ENCODE results near the gene C16orf90.

C16orf90 gene

DNA sequence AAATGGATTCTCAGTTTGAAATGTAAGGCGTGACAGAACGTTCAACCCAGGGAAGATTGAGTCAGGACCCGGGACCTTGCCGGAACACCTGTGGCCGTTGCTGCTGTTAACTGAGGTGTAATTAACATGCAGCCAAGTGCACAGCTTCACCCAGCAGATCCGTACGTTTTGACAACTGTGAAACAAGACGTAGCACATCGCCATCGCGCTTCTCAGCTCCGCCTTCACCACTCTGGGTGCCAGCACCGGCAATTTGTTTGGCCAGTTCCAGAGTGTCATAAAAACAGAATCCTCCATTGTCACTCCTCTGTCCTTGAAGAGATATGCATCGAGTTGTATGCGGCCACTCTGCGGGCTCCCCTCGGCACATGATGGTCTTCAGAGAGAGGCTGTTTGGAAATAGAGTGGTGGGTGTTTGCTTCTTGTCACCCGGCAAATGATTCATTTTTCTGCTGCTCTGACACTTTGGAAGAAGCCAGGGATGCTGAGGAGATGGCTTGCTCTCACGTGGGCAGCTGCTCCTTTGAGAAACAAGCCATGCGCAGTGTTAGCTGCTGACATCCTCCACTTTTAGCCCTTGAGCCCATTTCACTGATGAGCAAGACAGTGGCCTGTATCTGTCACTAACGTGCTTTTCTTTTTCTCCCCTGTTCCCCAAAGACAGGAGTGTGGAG is 29.2 kb downstream of the C16orf90 start:
- Mint-ChIP-seq H3K27me3 (no peaks in the 10 kb centered on the region), H3K9me3 (no peaks in the 10 kb centered on the region), H3K4me1 (peaks cover 52% of the 10 kb centered on the region), H3K4me3 (no peak overlapping the region), H3K36me3 (ENCODE audit: insufficient read depth) (peaks cover 15% of the 10 kb centered on the region), H3K27ac (ENCODE audit: low read depth) (peak overlapping the region; percentile 42)
- ATAC-seq (replicated peaks; ENCODE audit: extremely low read depth, poor library complexity, severe bottlenecking), result no peak
- DNase-seq (ENCODE audit: low spot score in 2 of 2), result no peak

DNA sequence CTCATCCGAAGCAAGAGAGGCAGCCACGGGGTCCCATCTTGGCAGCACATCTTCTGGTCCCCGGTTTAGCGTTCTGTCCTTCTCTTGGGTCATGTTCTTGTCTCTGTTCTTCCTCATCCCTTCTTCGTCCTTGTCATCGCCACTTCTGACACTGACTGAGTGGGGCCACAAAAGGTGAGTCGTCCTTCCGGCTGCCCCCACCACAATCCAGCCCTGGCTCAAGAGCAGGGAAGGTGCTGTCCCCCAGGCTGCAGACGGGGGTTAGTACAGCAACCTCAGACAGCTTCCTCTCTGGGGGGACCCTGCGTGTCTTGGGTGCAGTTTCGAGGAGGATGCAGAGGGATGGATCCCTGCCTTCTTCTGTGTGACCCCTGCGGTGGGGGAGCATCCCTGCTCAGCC is 30.0 kb downstream of the C16orf90 start:
- H3K27ac Mint-ChIP-seq (ENCODE audit: low read depth), result no peak overlapping the region
- peaks cover 14% of the 10 kb centered on the region for H3K36me3 Mint-ChIP-seq (ENCODE audit: insufficient read depth)
- no peak for DNase-seq (ENCODE audit: low spot score in 2 of 2)

DNA sequence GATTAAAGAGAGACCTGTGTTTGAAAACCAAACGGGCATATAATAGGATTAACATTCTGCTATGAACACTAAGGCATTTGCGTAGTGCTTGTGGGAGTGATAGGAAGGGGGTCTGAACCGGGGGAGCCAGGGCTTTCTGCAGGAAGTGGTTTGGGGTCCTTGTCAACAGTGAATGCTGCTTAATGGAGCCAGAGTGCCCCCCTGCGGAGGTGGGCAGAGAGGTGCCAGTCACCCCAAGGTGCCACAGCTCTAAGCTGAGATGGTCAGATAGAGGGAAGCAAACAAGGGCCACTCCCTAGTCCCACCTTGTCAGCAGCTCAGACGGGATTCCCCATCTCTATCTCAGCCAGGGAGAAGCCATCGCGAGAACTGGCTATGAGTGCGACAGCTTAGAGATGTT is 34.1 kb downstream of the C16orf90 start:
- DNase-seq (ENCODE audit: low spot score in 2 of 2) (peak in 1 of 2 donors; percentile 41), ATAC-seq (replicated peaks; ENCODE audit: extremely low read depth, poor library complexity, severe bottlenecking) (peak; percentile 5)
- H3K4me3 Mint-ChIP-seq, result peak overlapping the region; percentile 11
- peak overlapping the region; percentile 64 for H3K27ac Mint-ChIP-seq (ENCODE audit: low read depth)
- no peaks in the 10 kb centered on the region for H3K9me3 Mint-ChIP-seq
- H3K36me3 Mint-ChIP-seq (ENCODE audit: insufficient read depth), result peaks cover 21% of the 10 kb centered on the region
- H3K4me1 Mint-ChIP-seq, result peaks cover 44% of the 10 kb centered on the region
- no peaks in the 10 kb centered on the region for H3K27me3 Mint-ChIP-seq

More for the DNA sequence above, 30.0 kb downstream of the C16orf90 start:
- H3K27me3 Mint-ChIP-seq, result no peaks in the 10 kb centered on the region
- ATAC-seq (replicated peaks; ENCODE audit: extremely low read depth, poor library complexity, severe bottlenecking), result no peak
- peaks cover 59% of the 10 kb centered on the region for H3K4me1 Mint-ChIP-seq
- no peak overlapping the region for H3K4me3 Mint-ChIP-seq
- no peaks in the 10 kb centered on the region for H3K9me3 Mint-ChIP-seq

DNA sequence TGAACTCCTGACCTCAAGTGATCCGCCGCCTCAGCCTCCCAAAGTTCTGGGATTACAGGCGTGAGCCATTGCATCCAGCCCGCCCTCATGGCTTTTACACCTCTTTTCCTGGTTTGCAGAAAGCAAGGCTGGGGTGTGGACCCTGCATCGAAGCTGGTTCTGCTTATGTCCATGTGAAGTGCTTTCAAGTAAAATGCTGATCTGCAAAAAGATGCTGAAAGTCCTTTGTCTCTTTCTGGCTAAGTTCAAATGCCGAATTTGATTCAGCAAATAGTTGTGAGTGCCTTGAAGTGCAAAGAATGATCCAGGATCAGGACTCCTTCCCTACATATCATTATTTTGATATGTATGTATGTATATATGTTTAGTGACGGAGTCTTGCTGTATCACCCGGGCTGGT is 34.7 kb downstream of the C16orf90 start:
- no peaks in the 10 kb centered on the region for H3K9me3 Mint-ChIP-seq
- H3K4me3 Mint-ChIP-seq, result peak overlapping the region; percentile 11
- H3K27me3 Mint-ChIP-seq, result no peaks in the 10 kb centered on the region
- peaks cover 20% of the 10 kb centered on the region for H3K36me3 Mint-ChIP-seq (ENCODE audit: insufficient read depth)
- H3K4me1 Mint-ChIP-seq, result peaks cover 41% of the 10 kb centered on the region
- DNase-seq (ENCODE audit: low spot score in 2 of 2), result no peak
- peak overlapping the region; percentile 64 for H3K27ac Mint-ChIP-seq (ENCODE audit: low read depth)
- no peak for ATAC-seq (replicated peaks; ENCODE audit: extremely low read depth, poor library complexity, severe bottlenecking)

DNA sequence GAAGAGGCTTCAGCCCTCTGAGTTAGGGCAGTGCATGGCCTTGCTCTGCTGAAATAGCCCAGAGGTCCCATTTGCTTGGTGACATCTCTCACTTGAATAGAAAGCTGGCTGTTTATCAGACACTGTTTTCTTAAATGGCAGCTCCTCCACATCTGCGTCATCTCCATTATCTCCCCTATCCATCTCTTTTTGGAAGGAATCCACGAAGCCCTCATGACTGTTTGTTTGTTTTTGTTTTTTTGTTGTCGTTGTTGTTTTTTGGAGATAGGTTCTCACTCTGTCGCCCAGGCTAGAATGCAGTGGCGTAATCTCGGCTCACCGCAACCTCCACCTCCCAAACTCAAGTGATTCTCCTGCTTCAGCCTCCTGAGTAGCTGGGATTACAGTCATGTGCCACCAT is 35.2 kb downstream of the C16orf90 start:
- no peak for ATAC-seq (replicated peaks; ENCODE audit: extremely low read depth, poor library complexity, severe bottlenecking)
- no peak overlapping the region for H3K27ac Mint-ChIP-seq (ENCODE audit: low read depth)
- DNase-seq (ENCODE audit: low spot score in 2 of 2), result no peak
- H3K36me3 Mint-ChIP-seq (ENCODE audit: insufficient read depth), result peaks cover 16% of the 10 kb centered on the region
- no peaks in the 10 kb centered on the region for H3K27me3 Mint-ChIP-seq
- H3K4me3 Mint-ChIP-seq, result peak overlapping the region; percentile 86
- peaks cover 41% of the 10 kb centered on the region for H3K4me1 Mint-ChIP-seq
- H3K9me3 Mint-ChIP-seq, result no peaks in the 10 kb centered on the region

DNA sequence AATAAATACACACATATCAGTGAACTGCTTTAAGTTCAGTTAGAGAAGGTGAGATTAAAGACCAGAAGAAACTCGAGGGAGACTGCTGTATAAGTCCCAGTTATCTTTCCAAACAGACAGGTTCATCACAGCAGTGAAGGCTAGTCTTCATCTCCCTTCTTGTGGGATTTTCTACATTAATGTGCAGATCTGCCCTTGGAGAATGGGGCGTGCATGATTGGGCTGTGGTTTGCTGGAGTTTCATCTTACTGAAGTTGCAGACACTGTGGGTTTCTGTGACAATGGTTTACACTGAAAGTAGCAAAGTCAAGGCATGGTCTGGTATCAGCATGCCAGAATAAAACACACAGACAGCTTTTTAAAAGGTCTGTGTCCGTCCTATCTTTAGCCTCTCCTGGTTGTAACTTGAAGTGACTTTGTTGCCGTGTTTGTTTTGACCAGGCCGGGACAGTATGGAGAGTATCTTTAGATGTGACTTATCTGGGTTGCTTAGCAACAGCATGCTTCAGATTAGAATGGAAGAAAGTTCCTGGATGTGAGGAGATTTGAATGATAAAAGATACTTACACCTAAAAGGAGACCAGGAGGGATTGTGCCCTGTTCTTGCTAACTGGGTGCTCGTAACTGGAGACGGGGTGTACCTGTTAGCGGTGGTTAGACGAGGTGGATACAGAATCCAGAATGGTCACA is 35.7 kb downstream of the C16orf90 start:
- DNase-seq (ENCODE audit: low spot score in 2 of 2), result no peak

DNA sequence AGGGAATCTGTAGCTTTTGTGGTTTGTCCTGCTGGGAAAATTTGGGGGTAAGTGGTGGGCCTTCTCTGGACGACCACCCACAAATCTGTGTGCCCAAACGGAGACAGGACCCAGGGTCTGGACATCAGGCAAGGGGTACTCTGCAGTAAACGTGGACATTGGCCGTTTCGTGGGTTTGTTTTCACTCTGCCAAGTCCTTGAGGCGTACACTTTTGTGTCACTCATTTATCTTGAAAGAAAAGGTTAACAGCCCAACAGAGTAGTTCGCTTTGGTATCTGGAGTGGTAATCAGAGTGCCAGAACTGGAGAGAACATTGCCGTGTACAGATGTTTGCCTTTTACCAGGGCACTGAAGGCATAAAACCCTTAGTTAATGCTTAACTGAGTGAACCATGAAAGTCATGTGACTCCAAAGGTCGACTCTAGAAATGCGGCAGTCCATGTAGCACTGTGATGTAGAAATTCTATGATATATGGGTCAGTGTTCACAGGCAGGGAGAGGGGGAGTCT is 36.4 kb downstream of the C16orf90 start:
- ATAC-seq (replicated peaks; ENCODE audit: extremely low read depth, poor library complexity, severe bottlenecking) (no peak), DNase-seq (ENCODE audit: low spot score in 2 of 2) (no peak)
- Mint-ChIP-seq H3K4me3 (peak overlapping the region; percentile 86), H3K27ac (ENCODE audit: low read depth) (peak overlapping the region; percentile 89), H3K9me3 (no peaks in the 10 kb centered on the region), H3K27me3 (no peaks in the 10 kb centered on the region), H3K4me1 (peaks cover 41% of the 10 kb centered on the region), H3K36me3 (ENCODE audit: insufficient read depth) (peaks cover 15% of the 10 kb centered on the region)

More for the DNA sequence above, 35.7 kb downstream of the C16orf90 start:
- peak overlapping the region; percentile 86 for H3K4me3 Mint-ChIP-seq
- H3K36me3 Mint-ChIP-seq (ENCODE audit: insufficient read depth), result peaks cover 15% of the 10 kb centered on the region
- H3K4me1 Mint-ChIP-seq, result peaks cover 41% of the 10 kb centered on the region
- no peak for ATAC-seq (replicated peaks; ENCODE audit: extremely low read depth, poor library complexity, severe bottlenecking)
- no peaks in the 10 kb centered on the region for H3K9me3 Mint-ChIP-seq
- H3K27ac Mint-ChIP-seq (ENCODE audit: low read depth), result peak overlapping the region; percentile 89
- H3K27me3 Mint-ChIP-seq, result no peaks in the 10 kb centered on the region

DNA sequence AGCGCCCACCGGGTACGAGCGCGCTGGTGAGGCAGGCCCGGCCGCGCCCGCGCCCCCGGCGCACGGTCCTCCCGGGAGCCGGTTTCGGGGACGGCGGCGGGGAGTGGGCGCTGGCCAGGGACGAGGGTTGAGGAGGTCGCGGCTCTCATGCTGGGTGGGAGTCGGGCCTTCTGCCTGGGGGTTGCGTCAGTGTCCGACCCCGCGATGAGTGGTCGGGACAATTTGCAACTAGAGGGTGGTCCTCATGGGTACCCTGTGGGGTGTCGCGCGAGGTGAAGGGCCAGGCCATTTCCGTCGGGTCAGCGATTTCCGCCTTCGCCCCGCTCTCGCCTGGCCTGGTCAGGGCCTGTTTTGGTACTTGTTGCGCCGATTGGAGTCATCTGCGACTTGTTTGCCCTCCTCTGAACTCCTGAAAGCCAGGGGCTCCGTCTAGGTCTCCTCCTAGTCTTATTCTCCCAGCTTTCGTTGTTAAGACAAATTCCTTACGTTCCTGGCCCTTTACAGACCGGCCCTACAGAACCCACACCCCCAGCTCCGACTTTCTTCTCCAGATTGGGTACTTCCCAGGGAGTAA is 36.9 kb downstream of the C16orf90 start:
- Mint-ChIP-seq H3K4me1 (peaks cover 41% of the 10 kb centered on the region), H3K27me3 (no peaks in the 10 kb centered on the region), H3K27ac (ENCODE audit: low read depth) (peak overlapping the region; percentile 89), H3K4me3 (peak overlapping the region; percentile 86), H3K36me3 (ENCODE audit: insufficient read depth) (peaks cover 15% of the 10 kb centered on the region), H3K9me3 (no peaks in the 10 kb centered on the region)
- peak; percentile 4 for ATAC-seq (replicated peaks; ENCODE audit: extremely low read depth, poor library complexity, severe bottlenecking)
- DNase-seq (ENCODE audit: low spot score in 2 of 2), result no peak

DNA sequence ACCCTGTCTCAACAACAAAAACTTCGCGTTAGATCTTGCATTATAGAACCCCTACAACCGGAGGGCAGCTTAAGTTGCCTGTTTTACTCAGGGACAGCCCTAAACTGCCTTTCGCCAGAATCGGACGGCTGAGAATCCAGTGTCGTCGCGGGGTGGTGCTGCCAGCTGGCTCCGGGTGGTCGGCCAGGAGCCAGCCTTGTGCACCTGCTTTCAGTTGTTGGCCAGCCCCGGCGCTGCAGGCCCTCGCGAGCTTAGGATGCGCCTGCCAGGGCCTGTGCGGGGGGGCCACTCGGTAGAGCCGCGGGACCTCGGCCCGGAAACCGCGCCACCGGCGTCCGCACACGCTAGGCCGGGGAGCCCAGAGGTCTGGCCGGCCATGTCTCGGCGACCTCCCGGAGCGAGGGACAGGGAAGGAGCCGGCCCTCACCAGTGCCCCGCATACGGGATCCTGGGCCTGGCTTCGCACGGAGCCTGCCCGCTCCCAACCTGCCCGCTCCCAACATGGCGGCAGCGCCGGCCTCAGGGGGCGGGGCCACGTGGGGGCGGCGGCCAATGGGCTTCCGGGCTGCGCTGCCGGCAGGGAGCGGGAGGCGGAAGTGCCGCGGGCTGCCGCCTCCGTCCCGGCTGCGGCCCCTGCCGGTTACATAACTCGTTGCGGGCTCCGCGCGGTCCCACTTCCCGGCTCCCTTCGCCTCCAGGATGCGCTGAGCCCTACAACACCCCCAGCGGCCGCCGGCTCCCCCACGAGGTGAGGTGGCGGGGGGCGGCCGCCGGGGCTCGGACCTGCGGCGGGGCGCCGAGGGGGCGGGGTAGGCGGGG is 37.6 kb downstream of the C16orf90 start:
- H3K4me3 Mint-ChIP-seq, result peak overlapping the region; percentile 86
- DNase-seq (ENCODE audit: low spot score in 2 of 2) (peak; percentile 87 to 90), ATAC-seq (replicated peaks; ENCODE audit: extremely low read depth, poor library complexity, severe bottlenecking) (peak; percentile 90)
- H3K9me3 Mint-ChIP-seq, result no peaks in the 10 kb centered on the region
- peaks cover 15% of the 10 kb centered on the region for H3K36me3 Mint-ChIP-seq (ENCODE audit: insufficient read depth)
- peaks cover 40% of the 10 kb centered on the region for H3K4me1 Mint-ChIP-seq
- H3K27ac Mint-ChIP-seq (ENCODE audit: low read depth), result peak overlapping the region; percentile 89
- H3K27me3 Mint-ChIP-seq, result no peaks in the 10 kb centered on the region

DNA sequence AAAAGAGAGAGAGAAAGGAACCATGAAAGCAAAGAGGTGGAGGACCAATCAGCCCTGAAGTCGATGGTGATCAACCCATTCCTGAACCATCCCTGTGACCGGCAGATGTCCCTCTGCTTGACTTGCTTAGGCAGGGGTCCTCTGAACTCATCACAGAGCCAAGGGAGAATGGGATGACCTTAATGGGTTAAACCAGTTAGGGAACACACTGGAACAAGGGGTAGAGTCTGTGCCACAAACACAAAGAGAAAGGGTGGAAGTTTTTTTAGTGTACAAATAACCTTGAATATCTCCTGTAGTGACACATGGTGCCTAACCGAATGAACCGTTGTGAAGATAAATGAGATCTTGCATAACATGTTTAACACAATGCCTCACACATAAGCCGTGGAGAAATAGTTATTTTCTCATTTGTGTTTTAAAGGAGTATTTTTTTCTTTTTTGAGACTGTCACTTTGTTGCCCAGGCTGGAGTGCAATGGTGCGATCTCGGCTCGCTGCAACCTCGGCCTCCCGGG is 40.6 kb downstream of the C16orf90 start:
- no peak overlapping the region for H3K27ac Mint-ChIP-seq (ENCODE audit: low read depth)
- H3K9me3 Mint-ChIP-seq, result no peaks in the 10 kb centered on the region
- no peak overlapping the region for H3K4me3 Mint-ChIP-seq
- peaks cover 13% of the 10 kb centered on the region for H3K4me1 Mint-ChIP-seq
- H3K36me3 Mint-ChIP-seq (ENCODE audit: insufficient read depth), result peaks cover 20% of the 10 kb centered on the region
- H3K27me3 Mint-ChIP-seq, result no peaks in the 10 kb centered on the region
- no peak for DNase-seq (ENCODE audit: low spot score in 2 of 2)
- no peak for ATAC-seq (replicated peaks; ENCODE audit: extremely low read depth, poor library complexity, severe bottlenecking)

DNA sequence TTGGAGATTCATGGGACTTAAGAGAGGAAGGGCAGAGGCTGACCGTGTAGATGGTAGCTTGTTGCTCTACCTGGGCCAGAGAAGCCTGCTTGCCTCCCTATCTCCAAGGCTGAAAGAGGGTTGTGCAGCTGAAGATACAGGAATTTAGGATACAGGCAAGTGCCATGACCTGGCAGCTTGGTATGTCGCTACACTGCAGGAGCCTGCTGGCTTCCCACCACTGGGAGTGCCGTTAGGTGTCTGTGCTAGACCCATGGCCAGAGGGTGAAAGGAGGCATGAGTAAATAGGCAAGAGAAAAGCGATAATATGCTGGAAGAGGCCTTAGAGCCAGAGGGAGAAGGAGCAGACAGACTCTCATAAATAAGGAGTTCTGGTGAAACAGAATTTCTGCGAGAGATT is 41.2 kb downstream of the C16orf90 start:
- H3K4me3 Mint-ChIP-seq, result no peak overlapping the region
- H3K27ac Mint-ChIP-seq (ENCODE audit: low read depth), result no peak overlapping the region
- ATAC-seq (replicated peaks; ENCODE audit: extremely low read depth, poor library complexity, severe bottlenecking), result no peak
- peaks cover 19% of the 10 kb centered on the region for H3K36me3 Mint-ChIP-seq (ENCODE audit: insufficient read depth)
- H3K4me1 Mint-ChIP-seq, result peaks cover 7% of the 10 kb centered on the region
- no peaks in the 10 kb centered on the region for H3K27me3 Mint-ChIP-seq
- no peaks in the 10 kb centered on the region for H3K9me3 Mint-ChIP-seq
- no peak for DNase-seq (ENCODE audit: low spot score in 2 of 2)

DNA sequence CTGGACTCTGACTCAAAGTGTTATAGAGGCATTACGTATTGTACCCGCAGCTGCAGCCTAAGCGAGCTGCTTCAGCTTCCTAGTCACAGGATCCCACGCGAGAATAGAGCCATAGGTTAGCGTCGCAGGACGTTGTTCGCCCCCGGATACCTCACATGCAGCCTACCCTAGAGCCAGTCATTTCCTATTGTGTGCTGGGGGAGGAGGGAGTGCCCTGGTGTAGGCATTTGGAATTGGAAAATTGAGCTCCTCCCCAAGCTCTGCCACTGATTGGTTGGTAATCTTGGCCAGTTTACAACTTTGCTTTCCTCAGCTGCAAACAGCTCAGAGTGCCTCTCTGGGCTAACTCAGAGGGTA is 51.3 kb downstream of the C16orf90 start:
- peak in 1 of 2 donors; percentile 15 for DNase-seq (ENCODE audit: low spot score in 2 of 2)
- peak overlapping the region; percentile 99 for H3K27ac Mint-ChIP-seq (ENCODE audit: low read depth)

More for the DNA sequence above, 51.3 kb downstream of the C16orf90 start:
- peaks cover 22% of the 10 kb centered on the region for H3K36me3 Mint-ChIP-seq (ENCODE audit: insufficient read depth)
- peak overlapping the region; percentile 98 for H3K4me3 Mint-ChIP-seq
- H3K9me3 Mint-ChIP-seq, result no peaks in the 10 kb centered on the region
- H3K27me3 Mint-ChIP-seq, result no peaks in the 10 kb centered on the region
- ATAC-seq (replicated peaks; ENCODE audit: extremely low read depth, poor library complexity, severe bottlenecking), result peak; percentile 73
- H3K4me1 Mint-ChIP-seq, result peaks cover 21% of the 10 kb centered on the region

All from central memory CD8-positive, alpha-beta T cell (primary cell).